ENCODE results near the gene NRBF2.
"Not testable (repeated sequence)": the region's sequence is repeated elsewhere in the genome, so short reads cannot be mapped to it uniquely, and the experiment has no call there.

Gene NRBF2

DNA sequence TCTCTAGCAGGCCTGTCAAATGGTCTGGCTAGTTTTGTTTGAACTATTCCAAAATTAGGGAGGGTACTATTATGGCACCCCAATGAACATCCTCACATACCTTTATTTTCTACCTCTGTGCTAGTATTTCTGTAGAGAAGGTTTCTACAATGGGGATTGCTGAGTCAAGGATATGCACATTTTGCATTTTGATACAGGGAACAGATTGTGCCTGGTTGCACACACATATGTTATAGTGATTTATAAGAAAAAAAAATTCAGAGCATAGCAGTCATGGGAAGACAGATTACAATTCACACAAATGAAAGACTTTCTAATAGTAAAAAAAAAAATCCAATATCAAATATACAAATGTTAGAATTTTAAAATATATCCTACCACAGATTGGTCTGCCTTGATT is 14.1 kb upstream of the NRBF2 start:
- no peak for DNase-seq

DNA sequence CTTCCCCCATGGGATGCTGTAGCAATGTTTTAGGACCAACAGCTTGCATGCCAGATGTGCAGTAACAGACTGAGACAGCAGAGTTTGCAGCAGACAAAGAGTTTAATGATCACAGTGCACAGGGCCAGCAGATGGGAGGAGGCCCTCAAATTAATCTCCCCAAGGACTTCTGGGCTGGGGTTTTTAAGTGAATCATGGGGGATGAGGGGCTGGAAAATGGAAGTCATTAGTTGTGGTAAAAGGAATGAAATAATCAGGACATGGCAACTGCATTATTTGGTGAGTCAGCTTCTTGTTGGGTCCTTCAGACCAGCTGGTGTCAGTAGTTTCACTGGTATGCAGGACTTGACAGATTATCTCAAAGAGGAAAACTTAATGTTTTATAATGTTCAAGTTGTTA is 12.6 kb upstream of the NRBF2 start:
- no peak for DNase-seq

DNA sequence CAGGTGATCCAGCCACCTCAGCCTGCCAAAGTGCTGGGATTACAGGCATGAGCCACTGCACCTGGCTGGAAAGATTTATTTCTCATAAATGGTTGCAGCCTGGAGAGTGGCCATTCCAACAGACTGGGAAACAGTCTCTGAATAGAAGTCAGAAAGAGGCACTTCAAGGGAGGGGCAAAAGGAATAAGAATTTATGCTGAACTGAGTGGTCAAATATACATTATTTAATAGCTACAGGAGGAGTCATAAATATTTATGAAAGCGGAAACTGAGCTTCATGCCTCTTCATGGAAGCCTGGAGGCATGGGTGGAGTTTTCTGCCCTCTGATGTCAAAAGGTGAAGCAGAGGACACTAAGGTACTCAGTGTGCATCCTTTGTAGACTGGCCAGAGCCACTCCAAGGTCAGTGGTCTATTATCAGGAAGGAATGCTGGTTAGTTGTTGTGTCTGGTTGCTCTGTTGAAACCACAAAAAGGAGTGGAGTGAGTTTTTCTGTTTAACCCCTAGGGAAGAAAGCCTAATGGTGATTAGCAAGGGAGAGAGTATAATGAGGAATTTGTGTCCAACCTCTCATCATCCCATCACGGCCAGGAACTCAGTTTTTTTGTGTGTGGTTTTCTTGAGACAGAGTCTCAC is 9.3 kb upstream of the NRBF2 start:
- DNase-seq, result no peak

DNA sequence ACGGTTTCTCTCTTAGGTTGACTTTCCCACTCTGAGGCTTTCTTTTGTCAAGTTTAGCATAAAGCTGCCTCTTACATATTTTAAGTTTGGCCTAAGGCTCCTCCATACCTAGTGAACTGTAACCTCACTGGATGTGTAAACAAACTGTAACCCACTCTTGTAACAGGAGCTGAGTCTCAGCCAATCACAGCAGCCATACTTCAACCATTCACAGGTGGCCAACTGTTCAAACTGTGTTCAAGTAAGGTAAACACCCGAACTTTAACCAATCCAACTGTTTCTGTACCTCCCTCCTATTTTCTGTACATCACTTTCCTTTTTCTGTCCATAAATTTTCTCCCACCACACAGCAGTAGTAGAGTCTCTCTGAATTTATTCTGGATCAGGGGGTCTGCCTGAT is 7.7 kb upstream of the NRBF2 start:
- no peak for DNase-seq

DNA sequence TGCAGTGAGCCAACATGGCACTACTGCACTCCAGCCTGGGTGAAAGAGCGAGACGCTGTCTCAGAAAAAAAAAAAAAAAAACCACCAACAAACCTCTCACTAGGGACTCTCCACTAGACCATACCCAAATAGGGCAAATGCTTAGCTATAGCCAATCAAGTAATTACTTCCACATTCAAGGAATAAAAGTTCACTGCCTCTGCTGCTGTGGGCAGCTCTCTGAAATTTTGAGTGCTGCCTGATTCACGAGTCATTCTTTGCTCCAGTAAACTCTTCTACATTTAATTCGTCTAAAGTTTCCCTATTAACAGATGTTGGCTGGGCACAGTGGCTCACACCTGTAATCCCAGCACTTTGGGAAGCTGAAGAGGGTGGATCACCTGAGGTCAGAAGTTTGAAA is 4.7 kb upstream of the NRBF2 start:
- DNase-seq, result no peak

DNA sequence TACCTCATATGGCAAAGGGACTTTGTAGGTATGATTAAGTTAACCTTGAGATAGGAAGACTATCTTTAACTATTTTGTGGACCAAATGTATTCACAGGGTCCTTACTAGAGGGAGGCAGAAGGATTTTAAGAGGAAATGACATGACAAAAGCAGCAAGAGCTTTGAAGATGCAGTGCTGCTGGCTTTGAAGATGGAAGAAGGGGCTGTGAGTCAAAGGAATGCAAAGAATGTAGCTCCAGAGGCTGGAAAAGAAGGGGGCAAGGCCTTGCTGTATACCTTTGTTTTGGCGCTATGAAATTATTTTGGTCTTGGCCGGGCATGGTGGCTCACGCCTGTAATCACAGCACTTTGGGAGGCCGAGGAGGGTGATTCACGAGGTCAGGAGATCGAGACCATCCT is 3.2 kb upstream of the NRBF2 start:
- no peak for DNase-seq

DNA sequence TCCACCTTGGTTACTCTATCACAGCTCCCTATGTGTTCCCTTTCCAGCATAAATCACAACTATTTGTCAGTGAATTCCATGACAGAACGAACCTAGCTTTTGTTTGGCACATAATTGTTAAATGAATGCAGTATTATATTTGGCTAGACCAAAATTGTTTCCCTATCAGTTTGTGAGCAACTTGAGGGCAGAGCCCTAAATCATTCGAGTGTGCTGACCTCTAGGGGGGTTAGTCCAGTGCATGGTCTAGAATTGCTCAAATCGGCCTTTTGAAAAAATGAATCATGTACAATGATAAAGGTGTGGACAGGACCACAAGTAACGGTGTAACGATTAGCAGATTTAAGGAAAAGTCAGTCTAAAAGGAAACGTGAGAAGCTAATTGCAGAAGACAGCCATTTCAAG is 475 bp upstream of the NRBF2 start:
- DNase-seq, result no peak

DNA sequence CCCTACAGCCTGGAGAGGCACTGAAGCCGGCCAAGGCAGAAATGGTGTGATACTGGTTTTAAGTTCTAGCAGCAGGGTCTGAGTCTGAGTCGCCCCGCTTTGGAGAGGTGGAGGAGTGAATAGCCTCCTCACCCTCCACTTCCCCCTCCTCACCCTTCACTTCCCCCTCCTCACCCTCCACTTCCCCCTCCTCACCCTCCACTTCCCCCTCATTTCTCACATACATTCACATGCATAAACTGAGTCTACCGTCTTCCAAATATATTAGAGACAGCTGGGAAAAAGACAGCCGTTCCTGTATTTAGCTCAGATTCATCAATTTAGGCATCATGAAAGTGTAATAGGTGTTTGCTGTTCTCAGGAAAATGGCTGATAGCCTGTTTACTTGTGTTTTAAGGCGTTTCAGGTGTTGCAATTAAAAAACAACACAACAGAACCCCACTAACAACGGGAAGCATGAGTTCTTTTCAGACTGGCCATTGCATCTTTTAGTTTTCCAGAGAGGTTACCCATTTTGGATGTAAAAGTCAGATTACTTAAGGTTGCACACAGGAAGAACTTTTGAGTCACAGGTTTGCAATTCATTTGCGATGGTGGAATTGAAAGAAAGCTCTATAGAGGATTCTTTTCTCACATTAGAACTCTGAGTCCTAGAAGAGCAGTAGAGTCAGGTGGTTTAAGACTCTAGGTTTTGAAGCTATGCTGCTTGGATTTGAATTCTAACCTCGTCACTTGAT is 861 bp downstream of the NRBF2 start:
- no peak for DNase-seq

DNA sequence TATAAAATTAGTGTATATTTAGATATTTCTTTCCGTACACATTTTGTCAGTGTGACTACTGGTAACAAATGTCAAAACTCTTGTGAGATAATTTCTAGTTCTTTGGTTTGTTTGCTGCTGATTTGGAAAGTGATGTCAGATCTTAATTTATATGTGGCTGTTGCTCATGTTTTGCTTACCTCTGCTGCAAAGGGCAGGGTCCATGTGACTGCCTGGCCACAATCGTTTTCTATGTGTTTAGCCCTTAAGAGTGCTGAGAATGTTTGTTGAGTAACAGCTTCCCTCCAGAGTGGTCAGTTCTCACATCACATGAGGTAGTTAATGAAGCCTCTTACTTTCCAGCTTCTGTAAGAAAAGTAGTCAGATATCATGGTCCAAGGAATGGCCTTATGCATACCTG is 4.2 kb downstream of the NRBF2 start:
- DNase-seq, result no peak

DNA sequence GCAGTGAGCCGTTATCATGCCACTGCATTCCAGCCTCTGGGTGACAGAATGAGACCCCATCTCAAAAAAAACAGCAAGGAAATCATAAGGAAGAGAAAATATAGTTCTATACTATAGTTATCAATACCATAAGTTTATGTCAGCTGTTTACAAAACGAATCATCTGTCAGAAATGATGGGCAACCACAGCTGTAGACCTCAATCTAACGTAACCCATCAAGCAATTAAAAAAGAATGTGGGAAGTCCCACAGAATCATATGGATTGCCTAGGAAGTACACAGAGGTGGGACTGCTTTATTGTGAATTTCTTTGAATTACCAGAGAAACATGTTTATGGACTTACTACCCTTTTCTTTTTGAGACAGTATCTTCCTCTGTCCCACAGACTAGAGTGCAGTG is 6.9 kb downstream of the NRBF2 start:
- DNase-seq, result no peak

DNA sequence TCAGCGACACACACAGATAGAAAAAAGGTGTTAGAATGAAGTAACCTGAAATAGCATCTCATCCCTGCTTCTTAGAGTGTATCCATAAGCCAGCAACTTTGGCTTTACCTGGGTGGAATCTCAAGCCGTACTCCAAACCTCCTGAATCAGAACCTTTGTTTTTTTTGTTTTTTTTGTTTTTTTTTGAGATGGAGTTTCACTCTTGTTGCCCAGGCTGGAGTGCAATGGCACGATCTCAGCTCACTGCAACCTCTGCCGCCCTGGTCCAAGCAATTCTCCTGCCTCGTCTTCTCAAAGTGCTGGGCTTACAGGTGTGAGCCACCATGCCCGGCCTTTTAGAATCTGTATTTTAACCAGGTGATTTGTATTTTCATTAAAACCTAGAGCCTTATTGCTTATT is 9.0 kb downstream of the NRBF2 start:
- no peak for DNase-seq

DNA sequence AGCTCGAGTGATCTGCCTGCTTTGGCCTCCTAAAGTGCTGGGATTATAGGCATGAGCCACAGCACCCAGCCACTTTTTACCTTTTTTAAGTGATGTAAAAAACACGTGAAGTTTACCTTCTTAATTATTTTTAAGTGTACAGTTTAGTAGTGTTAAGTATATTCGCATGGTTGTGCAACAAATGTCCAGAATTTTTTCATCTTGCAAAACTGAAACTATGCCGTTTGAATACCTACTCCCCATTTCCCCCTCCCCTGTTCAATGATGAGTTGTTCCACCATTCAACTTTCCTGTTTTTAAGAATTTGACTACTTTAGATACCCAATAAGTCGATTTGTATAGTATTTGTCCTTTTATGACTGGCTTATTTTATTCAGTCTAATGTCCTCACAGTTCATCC is 10.9 kb downstream of the NRBF2 start:
- DNase-seq, result no peak

DNA sequence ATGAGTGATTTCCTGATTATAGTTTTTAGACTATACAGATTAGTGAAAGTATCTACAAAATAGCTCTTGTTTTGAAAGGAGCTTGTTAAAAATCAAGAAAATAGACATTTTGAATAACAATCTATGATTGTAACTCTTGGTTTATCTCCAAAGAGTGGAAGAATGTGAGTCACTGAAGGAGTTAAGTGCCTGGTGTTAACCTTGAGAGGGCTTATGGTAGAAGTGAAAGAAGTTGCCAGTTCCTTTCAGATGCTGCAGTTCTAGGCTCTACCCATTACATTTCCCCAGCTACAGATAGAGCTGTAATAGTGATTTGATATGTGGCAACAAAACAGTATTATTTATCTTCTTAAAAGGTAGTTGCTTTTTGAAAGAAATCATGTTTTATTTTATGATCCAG is 12.7 kb downstream of the NRBF2 start:
- DNase-seq, result no peak

DNA sequence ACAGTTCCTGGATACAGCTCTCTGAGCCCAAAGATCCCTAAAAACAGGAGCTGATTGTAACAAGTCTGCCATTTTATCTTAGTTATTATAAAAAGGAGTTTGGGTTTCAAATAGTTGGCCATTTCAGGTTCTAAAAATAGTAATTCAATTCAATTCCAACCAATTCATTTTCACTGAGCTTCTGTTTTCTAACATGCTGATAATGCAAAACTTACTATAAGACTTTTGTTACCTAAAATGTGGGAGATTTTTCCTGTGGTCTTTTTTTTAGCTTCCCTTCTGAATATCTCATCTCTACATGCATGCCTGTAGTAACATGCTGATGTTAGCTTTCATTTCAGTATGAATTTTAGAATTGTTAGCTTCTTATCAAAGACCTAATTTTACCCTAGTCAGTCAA is 13.4 kb downstream of the NRBF2 start:
- no peak for DNase-seq

DNA sequence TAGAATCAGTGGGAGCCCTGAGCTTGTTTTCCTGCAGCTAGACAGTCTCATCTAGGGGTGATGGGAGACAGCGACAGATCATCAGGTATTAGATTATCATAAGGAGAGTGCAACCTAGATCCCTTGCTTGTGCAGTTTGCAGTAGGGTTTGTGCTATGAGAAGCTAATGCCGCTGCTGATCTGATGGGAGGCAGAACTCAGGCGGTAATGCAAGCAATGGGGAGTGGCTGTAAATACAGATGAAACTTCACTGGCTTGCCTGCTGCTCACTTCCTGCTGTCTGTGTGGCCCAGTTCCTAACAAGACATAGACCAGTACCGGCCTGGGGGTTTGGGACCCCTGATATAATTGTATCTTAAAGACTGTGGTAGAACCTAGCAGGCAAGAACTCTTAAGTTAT is 17.6 kb downstream of the NRBF2 start:
- DNase-seq, result no peak

DNA sequence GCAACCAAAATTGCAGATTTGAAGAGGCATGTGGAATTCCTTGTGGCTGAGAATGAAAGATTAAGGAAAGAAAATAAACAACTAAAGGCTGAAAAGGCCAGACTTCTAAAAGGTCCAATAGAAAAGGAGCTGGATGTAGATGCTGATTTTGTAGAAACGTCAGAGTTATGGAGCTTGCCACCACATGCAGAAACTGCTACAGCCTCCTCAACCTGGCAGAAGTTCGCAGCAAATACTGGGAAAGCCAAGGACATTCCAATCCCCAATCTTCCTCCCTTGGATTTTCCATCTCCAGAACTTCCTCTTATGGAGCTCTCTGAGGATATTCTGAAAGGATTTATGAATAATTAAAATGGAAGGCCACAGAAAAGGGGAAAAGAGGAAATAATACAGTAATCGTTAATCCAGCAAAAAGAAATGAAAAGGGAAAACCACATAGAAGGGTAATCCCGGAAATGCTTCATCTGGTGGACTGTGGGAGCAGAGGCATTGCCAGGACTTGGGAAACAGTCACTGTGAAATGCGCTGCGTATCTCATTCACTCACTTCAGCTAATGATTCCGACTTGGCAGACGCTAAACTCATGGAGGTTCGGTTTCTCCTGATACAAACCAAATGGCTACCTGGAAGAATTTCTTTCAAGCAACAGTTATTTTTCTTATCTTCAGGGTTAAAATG is 20.9 kb downstream of the NRBF2 start:
- DNase-seq, result not testable (repeated sequence)

DNA sequence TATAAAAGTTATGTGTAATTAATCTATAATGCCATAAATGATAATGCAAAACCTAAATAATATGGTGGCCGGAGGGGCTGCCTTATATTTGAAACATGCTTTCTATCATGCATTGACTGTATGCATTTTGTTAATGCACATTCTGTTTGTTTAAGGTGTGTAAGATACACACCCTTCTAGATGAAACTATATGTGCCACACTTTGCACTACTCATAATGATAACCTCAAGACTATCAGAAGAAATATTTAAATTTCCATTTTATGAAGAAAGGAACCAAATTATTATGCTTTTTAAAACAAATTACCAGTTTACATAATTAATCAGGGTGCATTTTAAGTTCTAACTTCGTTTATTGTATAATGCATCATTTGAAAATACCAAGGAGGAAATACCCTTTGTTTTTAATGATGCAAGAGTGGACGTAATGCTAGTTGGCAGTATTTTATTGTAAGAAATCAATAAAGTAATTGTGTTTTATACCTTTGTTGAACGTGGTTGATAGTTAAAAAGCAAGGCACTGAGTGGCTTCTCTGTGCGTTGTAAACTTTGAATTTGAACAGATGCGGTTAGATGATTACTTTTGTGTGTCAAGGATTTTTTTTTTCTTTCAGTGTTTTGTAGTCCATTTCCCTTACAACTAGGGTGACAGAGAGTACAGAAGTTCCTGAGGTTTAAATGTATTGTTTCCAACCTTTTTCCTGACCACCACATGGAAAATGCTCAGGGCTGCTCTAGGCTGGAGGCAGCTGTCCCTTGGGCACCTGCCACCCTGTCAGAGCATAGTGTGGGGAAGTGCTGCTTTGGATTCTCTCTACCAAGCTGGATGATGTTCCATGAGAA is 21.6 kb downstream of the NRBF2 start:
- no peak for DNase-seq

DNA sequence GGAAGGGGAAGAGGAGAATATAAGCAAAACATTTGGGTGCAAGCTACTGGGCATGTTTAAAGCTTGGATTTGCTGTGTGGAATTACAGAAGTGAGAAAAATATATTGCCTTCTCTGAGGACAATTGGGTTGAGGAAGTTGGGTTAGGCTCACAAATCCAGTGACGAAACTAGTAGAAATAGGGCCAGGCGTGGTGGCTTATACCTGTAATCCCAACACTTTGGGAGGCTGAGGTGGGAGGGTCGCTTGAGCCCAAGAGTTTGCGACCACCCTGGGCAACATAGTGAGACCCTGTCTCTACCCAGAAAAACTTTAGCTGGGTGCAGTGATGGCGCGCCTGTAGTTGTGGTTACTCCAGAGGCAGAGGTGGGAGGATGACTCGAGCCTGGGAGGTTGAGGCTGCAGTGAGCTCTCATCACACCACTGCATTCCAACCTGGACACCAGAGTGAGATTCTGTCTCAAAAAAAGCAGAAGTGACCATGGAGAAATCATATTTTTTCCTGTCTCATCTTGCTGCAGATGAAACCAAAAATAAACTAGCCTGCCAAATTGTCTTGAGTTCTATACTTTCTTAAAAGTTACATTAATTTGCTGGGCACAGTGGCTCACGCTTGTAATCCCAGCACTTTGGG is 22.4 kb downstream of the NRBF2 start:
- DNase-seq, result no peak

DNA sequence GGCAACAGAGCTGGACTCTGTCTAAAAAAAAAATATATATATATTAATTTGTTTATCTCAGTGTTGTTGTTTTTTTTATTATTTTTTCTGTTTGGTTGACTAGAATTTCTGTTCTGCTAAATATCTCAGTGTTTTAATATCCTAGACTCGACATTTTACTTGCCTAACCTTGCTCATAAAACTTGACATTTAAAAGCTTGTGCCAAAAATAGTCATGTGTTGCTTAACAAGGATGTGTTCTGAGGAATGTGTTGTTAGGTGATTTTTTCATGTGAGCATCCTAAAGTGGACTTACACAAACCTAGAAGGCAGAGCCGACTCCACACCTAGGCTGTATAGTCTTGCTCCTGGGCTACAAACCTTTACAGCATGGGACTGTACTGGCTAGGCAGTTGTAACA is 23.1 kb downstream of the NRBF2 start:
- DNase-seq, result no peak

DNA sequence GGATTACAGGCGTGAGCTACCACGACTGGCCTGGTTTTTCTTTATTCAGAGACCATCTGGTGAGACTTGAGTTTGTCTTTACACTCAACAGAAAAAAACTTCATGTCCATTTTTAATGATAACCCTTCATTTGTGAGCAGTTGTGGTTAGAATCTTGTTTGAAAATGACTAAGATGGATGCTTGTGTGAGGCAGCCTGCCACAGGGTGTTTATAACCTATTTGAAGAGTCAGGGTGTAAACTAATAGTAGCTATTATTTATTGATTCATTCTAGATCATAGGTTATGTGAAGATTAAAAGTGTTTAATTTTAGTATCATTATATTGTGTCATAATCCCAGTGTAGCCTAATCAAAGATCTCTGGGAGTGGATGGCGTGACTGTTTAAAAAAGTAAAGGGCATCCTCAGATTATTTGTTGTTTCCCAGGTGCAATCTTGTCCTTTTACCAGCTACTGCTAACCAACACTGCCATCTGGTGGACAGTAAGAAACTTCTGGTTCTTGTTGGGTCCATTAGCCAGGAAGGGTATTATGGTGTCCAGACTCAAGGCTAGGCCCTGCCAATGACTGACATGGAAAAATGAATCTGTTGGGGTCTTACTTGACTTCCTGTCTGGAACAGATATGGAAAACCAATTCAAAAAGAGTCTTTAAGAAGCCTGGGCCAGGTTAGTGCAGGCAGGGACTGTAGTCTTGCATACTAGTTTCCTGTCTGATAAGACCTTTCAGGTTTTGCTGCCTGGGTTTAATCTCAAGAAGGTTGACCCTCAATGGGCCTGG is 24.9 kb downstream of the NRBF2 start:
- no peak for DNase-seq

DNA sequence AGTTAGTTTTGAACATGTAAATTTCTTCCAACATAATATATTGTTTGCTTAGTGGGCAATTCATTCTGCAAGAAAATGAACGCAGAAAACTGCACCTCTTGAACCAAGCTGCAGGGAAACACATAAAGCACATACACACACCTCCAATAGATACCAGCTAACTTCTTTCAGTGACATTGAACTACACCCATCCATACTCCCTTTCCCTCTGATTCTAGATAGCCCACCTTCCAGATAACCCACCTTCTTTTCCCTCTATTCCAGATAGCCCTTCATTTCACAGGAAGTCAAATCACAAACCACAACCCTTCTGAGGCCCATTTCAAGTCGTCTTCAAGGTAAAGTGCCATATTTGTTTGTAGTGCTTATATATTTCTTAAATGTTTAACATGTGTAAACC is 28.5 kb downstream of the NRBF2 start:
- DNase-seq, result no peak

DNA sequence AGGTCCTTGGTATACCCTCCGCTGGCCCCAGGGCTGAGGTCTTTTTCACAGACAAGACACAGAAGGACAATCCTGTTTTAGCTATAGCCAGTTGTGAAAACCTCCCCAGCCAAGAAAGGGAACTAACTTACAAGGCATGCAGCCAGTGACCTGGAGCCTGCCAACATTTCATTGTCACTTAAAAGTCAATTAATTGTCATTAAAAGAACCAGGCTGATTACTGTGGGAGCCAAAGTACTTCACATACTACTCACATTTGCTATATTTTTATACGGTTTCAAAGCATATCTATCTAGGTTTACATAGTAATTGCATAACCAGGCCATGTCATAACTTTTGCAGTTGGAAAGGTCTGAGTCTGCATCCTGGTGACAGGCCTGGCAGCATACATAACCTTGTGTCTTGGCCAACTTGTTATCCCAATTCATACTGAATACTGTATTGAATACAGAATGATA is 31.1 kb downstream of the NRBF2 start:
- no peak for DNase-seq

All from activated gamma-delta T cell (primary cell).